Brain microvascular endothelial cell (primary cell): ENCODE results near the gene BAG3.
A peak's percentile ranks its signal among the peaks of the same experiment; 100 is the strongest.

Experiments
- DNase-seq: peaks from one replicate; pipeline ENCODE4 v3.0.0-alpha.2; 2020
- H3K27ac ChIP-seq: fragments of 250-450 bp; sonication (Bioruptor Pico); 2 replicates; pipeline ENCODE4 v1.5.1; 2020; ENCODE audit warnings: mild to moderate bottlenecking, moderate library complexity
- H3K27me3 ChIP-seq: fragments of 250-450 bp; sonication (Bioruptor Pico); replicated peaks from 2 replicates; pipeline ENCODE4 v1.5.1; 2020; ENCODE audit warnings: mild to moderate bottlenecking
- H3K36me3 ChIP-seq: fragments of 250-450 bp; sonication (Bioruptor Pico); replicated peaks from 2 replicates; pipeline ENCODE4 v1.5.1; 2020; ENCODE audit warnings: mild to moderate bottlenecking
- H3K4me3 ChIP-seq: 2 replicates; pipeline ENCODE4 v1.5.1; 2011; ENCODE audit warnings: low read depth, mild to moderate bottlenecking, control low read depth, low read length, moderate library complexity
- in situ Hi-C: cut with HindIII; loops from 2 replicates; pipeline ENCODE4 v1.10.0; 2017; ENCODE audit warnings: low sequenced_read_pairs, low pct_ligation_motif_present
- TF ChIP-seq, protein P1 (sequence below): IDR thresholded peaks from 2 replicates; pipeline ENCODE4 v1.5.1; 2011; ENCODE audit warnings: low read depth, mild to moderate bottlenecking, moderate library complexity, low read length, control low read depth, inconsistent platforms; ENCODE audit errors: missing control alignments

BAG3 gene

DNA sequence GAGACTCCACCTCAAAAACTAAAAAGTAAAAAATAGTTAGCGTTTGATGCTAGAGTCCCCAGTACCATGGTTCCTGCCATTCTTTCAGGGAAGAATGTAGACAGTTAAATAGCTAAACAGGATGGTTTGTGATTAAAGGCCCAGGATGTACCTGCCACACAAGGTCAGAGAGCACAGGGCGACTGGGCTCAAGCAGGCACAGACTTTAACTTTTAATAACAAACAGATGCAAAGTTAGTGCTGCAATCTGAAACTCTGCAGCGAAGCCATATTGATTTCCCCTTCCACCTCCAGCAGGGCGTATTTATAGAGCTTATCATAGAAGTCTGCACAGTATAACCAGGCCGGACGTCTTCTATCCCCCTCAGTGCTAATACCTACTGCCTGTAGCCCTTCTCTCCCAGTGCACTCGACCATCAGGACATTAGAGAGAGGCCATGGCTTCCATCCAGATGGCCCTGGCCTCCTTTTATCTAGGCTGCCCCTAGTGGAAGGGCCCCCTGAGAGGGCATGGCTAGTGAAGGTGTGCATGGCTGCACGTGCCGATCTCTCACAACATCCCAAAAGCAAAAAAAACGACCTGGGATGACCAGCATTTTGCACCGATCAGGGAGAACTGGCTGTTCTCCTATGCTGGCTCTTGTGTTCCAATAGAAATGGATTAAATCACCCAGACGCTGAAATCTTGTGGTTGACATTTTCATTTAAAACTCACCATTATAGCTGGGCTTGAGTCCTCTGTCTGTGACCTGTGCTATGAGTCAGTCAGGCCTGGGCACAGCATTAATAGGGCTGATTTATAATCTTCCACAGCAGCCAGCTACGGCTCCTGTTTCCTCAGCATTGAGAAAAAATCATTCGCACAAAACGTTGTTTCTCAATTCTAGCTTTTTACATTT is 7.6 kb upstream of the BAG3 start:
- H3K27me3 ChIP-seq = no peaks in the 10 kb centered on the region
- H3K36me3 ChIP-seq = no peaks in the 10 kb centered on the region
- DNase-seq = no peak
- in situ Hi-C loops = no loop called here
- no peak overlapping the region for H3K27ac ChIP-seq
- H3K4me3 ChIP-seq = no peak overlapping the region
- TF ChIP-seq, protein P1, sequence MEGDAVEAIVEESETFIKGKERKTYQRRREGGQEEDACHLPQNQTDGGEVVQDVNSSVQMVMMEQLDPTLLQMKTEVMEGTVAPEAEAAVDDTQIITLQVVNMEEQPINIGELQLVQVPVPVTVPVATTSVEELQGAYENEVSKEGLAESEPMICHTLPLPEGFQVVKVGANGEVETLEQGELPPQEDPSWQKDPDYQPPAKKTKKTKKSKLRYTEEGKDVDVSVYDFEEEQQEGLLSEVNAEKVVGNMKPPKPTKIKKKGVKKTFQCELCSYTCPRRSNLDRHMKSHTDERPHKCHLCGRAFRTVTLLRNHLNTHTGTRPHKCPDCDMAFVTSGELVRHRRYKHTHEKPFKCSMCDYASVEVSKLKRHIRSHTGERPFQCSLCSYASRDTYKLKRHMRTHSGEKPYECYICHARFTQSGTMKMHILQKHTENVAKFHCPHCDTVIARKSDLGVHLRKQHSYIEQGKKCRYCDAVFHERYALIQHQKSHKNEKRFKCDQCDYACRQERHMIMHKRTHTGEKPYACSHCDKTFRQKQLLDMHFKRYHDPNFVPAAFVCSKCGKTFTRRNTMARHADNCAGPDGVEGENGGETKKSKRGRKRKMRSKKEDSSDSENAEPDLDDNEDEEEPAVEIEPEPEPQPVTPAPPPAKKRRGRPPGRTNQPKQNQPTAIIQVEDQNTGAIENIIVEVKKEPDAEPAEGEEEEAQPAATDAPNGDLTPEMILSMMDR = peak; percentile 18

DNA sequence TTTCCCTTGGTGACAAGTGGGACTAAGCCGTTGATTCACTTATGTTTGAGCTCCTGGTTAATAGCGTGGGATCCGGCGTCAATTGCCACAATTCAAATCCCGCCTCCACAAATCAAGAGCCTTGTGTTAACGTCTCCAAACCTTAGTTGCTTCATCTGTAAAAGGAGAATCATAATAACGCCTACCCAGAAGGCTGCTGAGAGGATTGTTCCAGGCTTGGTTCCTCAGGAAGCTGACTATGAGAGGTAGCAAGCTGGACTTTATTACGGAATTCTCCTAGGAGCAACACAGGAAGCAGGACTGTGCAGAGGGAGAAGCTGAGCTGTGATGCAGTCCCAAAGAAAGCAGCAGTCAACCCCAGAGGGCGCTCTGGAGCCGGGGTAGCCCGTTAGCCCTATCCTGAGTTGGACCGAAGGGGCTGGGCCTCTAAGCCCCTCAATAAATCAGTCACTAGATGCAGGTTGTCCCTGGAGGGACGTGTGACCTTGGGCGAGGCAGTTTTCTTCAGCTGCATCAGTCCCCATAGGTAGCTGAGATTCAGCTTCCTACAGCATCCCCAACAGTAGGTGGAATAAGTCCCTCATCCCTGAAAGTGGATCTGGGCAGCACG is 6.9 kb upstream of the BAG3 start:
- TF ChIP-seq, protein P1 = peak; percentile 40
- DNase-seq = no peak
- H3K27me3 ChIP-seq = no peaks in the 10 kb centered on the region
- in situ Hi-C loops = no loop called here
- H3K27ac ChIP-seq = no peak overlapping the region
- H3K36me3 ChIP-seq = no peaks in the 10 kb centered on the region
- no peak overlapping the region for H3K4me3 ChIP-seq

DNA sequence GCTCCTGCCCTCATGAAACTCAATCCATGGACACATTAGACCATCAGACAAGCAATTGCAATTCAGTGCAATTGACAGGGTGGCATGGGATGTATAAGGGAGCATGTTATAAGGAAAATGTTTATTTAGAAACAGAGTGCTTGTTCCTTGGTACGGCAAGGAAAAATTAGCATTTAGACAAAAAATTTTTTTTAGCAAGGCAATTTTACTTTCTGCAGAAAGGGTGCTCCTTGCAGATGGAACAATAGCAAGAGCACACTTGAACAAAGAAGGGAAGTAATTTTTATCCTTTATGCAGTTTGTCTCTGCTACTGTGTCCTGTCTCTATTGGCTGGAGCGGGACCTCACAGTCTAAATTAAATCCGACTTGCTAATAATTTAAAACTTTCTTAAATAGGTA is 6.2 kb upstream of the BAG3 start:
- TF ChIP-seq, protein P1 = no peak
- in situ Hi-C loops = no loop called here
- no peak for DNase-seq
- no peaks in the 10 kb centered on the region for H3K36me3 ChIP-seq
- H3K4me3 ChIP-seq = no peak overlapping the region
- no peaks in the 10 kb centered on the region for H3K27me3 ChIP-seq
- H3K27ac ChIP-seq = no peak overlapping the region

DNA sequence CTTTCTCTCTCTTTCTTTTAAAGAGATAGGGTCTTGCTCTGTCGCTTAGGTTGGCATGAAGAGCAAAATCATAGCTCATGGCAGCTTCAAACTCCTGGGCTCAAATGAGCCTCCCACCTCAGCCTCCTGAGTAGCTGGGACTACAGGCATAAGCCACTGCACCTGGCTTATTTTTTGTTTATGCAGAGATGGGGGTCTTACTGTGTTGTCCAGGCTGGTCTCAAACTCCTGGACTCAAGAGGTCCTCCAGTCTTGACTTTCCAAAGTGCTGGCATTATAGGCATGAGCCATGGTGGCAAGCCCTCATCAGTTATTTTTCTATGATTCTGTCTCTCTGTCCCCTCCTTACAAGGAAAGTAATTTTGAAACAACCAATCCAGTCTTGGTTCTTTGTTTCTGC is 1.1 kb upstream of the BAG3 start:
- Histone ChIP-seq H3K27ac (no peak overlapping the region), H3K27me3 (no peaks in the 10 kb centered on the region), H3K4me3 (no peak overlapping the region), H3K36me3 (peaks cover 3% of the 10 kb centered on the region)
- TF ChIP-seq, protein P1 = no peak
- DNase-seq = no peak
- in situ Hi-C loops = no loop called here

DNA sequence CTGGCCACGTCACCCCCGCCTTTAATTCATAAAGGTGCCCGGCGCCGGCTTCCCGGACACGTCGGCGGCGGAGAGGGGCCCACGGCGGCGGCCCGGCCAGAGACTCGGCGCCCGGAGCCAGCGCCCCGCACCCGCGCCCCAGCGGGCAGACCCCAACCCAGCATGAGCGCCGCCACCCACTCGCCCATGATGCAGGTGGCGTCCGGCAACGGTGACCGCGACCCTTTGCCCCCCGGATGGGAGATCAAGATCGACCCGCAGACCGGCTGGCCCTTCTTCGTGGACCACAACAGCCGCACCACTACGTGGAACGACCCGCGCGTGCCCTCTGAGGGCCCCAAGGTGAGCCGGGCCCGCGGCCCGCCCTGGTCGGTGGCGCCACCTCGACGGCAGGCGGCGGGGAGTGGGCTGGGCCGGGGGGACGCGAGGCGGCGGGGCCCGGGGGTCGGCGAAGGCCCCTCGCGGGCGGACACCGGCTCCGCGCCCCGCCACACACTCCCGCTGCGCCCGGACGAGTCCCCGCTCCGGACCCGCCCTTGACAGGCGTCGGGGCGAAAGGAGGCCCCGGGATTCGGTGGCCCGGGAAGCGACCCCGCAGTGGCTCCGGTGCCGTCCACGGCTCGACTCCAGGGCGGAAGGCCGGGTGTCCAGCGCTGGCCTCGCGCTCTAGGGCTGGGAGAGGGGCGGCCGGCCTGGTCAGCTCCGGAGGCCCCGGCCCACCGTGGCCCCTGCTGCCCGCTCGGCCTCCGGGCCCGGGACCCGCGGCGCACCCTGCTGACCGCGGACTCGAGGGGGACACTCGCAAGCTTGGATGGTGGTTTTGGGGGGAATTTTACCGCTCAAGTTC is 557 bp downstream of the BAG3 start:
- in situ Hi-C loops = no loop called here
- DNase-seq = no peak
- peaks cover 3% of the 10 kb centered on the region for H3K36me3 ChIP-seq

More for the DNA sequence above, 557 bp downstream of the BAG3 start:
- TF ChIP-seq, protein P1 = no peak
- Histone ChIP-seq H3K27me3 (no peaks in the 10 kb centered on the region), H3K4me3 (peak overlapping the region; percentile 96), H3K27ac (peak overlapping the region; percentile 67)
